Activated CD8-positive, alpha-beta memory T cell treated with anti-CD3 and anti-CD28 coated beads for 36 hours (primary cell): Measurements from ENCODE around the gene TNRC6C. TPM values are rescaled to one million over a fixed set of nuclear protein-coding genes. Genes with fewer than 3 reads are reported as not detected.

ENCODE experiments used
- CTCF ChIA-PET: fragments of 350-600 bp; sonication (Branson Sonifier 250); formaldehyde crosslinking; loops from one replicate; lab custom pipeline; 2021; ENCODE audit warnings: antibody characterized with exemption; lab: Charles Lee
- POLR2A ChIA-PET: fragments of 350-600 bp; sonication (Branson Sonifier 250); formaldehyde crosslinking; loops from one replicate; lab custom pipeline; 2021; ENCODE audit warnings: antibody characterized with exemption; lab: Charles Lee
- total RNA-seq, 2 experiments: library from RNA; stranded (reverse); gene quantifications; one replicate each; pipeline ENCODE4 v1.2.3, GENCODE V29; 2021

The TNRC6C gene, protein sequence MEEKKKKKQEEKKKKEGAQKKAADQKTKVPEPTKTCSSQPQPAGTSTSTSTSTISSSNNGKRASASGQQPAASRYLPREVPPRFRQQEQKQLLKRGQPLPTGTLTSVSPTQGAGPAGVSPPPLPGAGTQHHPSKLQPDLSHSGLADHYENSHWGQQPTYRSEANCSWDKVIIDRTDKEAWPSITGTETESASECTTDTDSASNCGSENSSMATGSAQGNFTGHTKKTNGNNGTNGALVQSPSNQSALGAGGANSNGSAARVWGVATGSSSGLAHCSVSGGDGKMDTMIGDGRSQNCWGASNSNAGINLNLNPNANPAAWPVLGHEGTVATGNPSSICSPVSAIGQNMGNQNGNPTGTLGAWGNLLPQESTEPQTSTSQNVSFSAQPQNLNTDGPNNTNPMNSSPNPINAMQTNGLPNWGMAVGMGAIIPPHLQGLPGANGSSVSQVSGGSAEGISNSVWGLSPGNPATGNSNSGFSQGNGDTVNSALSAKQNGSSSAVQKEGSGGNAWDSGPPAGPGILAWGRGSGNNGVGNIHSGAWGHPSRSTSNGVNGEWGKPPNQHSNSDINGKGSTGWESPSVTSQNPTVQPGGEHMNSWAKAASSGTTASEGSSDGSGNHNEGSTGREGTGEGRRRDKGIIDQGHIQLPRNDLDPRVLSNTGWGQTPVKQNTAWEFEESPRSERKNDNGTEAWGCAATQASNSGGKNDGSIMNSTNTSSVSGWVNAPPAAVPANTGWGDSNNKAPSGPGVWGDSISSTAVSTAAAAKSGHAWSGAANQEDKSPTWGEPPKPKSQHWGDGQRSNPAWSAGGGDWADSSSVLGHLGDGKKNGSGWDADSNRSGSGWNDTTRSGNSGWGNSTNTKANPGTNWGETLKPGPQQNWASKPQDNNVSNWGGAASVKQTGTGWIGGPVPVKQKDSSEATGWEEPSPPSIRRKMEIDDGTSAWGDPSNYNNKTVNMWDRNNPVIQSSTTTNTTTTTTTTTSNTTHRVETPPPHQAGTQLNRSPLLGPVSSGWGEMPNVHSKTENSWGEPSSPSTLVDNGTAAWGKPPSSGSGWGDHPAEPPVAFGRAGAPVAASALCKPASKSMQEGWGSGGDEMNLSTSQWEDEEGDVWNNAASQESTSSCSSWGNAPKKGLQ (N-terminal part only)
- 10 to 100 TPM; 17.9 to 21.0 TPM for total RNA-seq

DNA sequence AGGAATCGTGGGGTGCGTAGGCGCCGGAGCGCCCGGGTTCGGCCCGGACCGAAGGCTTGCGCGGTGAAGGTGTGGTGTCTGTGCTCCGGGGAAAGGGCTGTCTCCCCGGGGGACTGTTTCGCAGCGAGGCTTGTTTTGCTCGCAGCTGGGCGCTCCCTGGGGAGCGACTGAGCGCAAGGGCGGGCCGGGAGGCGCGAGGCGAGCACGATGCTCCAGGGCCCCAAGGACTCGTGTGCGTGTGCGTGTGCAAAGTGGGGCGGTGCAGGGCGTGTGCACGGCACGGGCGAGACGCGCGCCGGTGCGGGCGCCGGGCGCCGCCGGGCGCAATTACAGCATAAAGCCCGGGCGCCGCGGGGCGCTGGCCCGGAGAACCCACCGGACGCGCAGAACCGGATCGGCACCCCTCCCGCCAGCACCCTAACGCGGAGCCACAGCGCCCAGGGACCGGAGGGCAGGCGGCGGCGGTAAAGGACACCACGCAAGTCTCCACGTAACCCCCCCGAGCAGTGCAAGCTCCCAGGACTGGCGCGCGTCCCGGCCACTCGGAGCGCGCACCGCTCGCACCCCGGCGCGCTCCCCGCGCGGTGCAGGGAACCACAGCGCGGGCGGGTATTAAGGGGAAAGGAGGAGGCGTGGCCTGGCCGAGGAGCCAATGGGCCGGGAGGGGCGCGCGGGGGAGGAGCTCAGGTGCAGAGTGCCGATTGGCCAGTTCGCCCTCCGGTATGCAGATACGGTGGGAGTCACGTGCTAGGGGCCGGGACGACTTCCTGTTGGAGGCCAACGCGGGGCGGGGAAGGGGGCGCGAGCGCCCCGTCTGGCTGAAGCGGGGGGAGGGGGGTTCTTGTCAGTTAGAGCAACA lies at the start of gene TNRC6C:
TNRC6C (plus strand) TSS at position 847 of the 859 bp plus-strand sequence. CDS start 45,504 bp downstream, outside the sequence.
- POLR2A ChIA-PET: interaction anchor here (0.6 to 2.1 kb wide), 37 partner anchors 10 to 883 kb away, joined by 3 to 15 read pairs (median 4); no protein-coding TSS in a partner anchor
- CTCF ChIA-PET: interaction anchor here (0.6 to 2.2 kb wide), 7 partner anchors 8 to 816 kb away, joined by 3 to 6 read pairs (median 3); no protein-coding TSS in a partner anchor

DNA sequence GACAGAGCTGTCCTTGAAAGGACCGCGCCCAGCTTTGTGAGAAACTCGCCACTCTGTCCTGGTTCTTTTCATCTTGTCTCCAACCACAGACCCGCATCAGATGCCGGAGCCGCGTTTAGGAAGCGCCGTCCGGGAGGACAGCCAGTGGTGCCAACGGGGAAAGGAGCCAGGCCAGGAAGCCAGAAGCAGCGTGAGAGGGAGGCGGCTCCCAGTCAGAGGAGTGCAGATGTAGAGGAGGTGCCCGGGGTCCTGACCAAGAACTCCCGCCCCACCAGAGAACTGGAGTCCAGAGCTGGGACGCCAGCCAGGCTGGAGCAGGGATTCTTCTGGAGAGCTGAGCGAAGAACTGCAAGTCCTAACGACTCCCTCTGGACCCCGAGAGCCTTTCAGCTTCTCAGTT lies 49.3 kb upstream of the TNRC6C start:
- CTCF ChIA-PET: no interaction called here
- POLR2A ChIA-PET: no interaction called here

DNA sequence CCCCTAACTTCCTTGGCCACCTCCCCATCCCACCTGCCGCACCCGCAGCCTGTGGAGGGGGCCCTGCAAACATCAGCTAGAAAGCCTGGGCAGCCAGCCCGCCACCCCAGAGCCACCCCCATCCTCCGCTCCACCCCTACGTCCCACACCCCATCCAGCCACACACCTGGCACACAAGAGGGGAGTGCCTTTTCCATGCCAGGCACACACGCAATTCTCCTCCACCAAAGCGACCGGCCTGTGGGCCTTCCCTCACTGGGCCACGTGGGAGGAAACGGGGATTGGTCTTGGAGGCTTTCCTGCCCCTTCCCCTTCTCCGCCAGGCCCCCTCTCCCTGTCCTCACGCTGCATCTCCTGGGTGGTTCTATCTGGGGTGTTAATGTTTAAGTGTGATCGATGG lies 48.7 kb upstream of the TNRC6C start:
- ChIA-PET CTCF (no interaction called here), POLR2A (no interaction called here)

DNA sequence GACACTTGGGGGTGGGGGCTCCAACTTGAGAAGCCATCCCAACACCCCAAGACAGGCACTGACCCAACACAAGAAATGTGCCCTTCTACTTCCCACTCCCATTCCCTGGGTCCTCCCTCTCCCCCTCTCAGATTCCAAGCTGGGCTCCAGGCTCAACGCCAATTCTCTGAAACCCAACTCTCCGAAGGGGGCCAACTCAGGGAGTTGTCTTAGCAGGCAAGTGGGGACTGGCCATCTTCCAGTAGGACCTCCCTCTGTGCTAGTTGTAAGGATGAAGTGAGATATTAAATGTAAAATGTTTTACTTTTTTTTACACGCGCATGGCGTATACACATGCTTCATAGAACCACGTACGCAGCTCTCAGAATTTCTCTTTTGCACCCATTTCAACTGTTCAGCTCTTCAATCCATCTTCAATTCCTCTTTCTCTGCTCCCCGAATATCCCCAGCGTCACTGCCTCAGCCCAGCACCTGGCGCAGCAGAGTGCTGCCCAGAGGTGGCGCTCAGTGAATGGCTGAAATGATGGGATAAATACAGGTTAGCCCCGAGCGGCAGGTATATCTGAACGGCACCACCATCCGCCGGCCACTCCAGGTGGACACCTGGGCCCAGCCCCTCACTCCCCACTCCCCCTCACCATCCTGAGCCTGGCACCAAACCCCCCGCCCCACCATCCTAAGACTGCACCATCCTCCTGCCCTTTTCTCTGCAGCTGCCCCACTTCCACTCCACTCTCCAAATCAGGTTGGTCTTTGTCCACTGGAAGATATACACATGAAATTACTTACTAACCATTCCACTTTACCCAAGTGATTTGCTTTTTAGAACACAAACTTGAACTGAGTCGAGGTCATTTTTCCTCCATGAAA lies 43.9 kb upstream of the TNRC6C start:
- CTCF ChIA-PET: interaction anchor here (1.1 kb wide), 1 partner anchor 99 kb away, joined by 4 read pairs; no protein-coding TSS in a partner anchor

DNA sequence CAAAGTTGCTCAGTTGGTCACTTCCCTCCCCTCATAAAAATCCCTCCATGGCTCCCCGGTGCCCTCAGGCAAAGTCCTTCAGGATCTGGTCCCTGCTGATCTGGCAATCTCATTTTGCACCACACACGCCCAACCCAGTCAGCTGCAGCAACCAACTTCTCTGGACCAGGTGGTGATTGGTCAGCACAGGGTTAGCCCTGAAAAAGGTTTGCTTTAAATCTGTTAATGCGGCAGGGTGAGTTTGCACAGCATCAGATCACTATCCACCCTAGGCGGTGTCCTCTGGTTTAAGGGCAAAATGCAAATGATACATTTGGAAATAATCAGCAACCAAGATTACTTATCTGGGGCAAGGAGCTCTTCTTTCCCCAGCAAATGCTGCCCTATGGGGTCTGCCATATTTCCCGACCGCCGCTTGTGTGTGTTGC lies 42.9 kb upstream of the TNRC6C start:
- ChIA-PET POLR2A (no interaction called here), CTCF (interaction anchor here (1.0 to 1.3 kb wide), 2 partner anchors 17 to 98 kb away, joined by 3 read pairs; no protein-coding TSS in a partner anchor)

More for the DNA sequence above, 43.9 kb upstream of the TNRC6C start:
- POLR2A ChIA-PET: interaction anchor here (0.7 kb wide), 1 partner anchor 13 kb away, joined by 3 read pairs; no protein-coding TSS in a partner anchor

DNA sequence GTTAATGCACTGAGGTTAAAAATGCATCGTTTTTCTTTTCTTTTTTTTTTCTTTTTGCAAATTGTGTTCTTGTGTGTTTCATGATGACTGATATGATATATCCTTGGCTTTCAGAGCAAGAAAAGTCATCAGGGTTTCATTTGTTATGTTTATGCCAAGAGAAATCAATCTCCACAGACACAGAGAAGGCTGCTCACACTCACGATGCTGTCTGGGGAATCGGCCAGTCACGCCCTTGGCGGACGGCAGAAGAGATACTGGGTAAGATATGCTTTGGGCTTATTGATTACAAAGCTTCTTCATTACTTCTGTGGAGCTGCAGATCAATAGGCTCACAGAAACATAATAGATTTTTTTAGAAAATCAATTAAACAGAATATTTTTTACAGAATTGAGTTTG lies 42.2 kb upstream of the TNRC6C start:
- CTCF ChIA-PET: interaction anchor here (1.0 to 1.3 kb wide), 2 partner anchors 16 to 97 kb away, joined by 3 read pairs; no protein-coding TSS in a partner anchor
- POLR2A ChIA-PET: interaction anchor here (0.5 kb wide), 1 partner anchor 130 kb away, joined by 3 read pairs; no protein-coding TSS in a partner anchor

DNA sequence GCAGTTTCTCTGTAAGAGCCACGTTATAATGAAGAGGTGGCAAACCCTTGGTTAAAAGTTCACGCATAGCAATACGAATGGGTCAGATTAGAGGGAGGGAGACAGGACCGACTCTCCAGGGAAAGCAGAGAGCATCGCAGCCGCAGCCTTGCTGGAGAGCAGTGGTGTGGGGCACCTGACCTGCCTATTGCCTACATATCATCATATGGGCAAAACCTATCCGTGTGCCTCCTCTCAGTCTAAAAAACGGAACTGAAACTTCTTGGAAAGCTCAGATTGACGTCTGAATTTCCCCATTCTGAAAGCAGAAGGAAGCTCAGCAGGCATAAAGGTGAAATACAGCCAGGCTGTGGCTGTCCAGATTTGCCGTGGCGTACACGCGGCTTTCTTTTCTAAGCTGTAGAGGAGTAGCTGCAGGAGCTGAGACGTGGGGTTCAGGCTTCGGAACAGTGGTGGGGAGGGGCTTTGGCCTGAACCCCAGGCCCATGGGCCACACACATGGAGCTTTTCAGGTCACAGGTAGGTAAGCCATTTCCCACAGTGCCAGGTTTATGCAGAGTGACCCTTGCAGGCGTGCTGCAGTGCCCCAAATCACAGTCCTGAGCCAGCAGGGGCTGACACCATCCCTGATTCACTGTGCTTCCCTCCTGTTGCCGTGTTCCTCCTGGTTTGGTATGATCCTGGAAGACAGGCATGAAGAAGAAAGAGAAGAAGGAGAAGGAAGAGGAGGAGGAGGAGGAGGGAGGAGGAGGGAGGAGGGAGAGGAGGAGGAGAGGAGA lies 41.6 kb upstream of the TNRC6C start:
- ChIA-PET POLR2A (interaction anchor here (0.5 kb wide), 1 partner anchor 129 kb away, joined by 3 read pairs; no protein-coding TSS in a partner anchor), CTCF (interaction anchor here (1.3 kb wide), 1 partner anchor 15 kb away, joined by 3 read pairs; no protein-coding TSS in a partner anchor)

DNA sequence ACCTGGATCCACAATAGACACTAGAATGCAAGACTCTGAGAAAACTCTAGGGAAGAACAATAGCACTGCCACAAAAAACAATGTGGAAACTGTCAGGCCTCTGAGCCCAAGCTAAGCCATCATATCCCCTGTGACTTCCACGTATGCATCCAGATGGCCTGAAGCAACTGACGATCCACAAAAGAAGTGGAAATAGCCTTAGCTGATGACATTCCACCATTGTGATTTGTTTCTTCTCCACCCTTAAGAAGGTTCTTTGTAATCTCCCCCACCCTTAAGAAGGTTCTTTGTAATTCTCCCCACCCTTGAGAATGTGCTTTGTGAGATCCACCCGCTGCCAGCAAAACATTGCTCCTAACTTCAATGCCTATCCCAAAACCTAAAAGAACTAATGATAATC lies 39.2 kb upstream of the TNRC6C start:
- ChIA-PET CTCF (no interaction called here), POLR2A (no interaction called here)

DNA sequence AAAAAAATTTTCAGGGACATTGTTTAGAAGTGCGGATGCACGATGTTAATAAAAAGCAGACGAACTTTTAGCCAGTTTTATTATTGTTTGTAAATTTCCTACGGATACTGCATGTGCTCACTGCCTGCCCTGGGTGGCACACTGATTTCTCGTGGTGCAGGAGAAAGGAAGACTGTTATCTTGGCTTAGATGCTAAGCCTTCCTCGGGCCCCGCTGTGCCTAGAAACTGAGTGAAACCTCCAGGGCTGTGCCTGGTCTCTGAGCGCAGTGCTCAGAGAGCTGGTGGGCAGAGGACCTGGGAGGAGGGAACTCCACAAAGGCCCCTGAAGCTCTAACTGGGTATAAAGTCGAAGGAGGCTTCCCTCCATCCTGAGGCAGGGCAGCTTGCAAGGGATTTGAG lies 35.4 kb upstream of the TNRC6C start:
- POLR2A ChIA-PET: no interaction called here
- CTCF ChIA-PET: no interaction called here

DNA sequence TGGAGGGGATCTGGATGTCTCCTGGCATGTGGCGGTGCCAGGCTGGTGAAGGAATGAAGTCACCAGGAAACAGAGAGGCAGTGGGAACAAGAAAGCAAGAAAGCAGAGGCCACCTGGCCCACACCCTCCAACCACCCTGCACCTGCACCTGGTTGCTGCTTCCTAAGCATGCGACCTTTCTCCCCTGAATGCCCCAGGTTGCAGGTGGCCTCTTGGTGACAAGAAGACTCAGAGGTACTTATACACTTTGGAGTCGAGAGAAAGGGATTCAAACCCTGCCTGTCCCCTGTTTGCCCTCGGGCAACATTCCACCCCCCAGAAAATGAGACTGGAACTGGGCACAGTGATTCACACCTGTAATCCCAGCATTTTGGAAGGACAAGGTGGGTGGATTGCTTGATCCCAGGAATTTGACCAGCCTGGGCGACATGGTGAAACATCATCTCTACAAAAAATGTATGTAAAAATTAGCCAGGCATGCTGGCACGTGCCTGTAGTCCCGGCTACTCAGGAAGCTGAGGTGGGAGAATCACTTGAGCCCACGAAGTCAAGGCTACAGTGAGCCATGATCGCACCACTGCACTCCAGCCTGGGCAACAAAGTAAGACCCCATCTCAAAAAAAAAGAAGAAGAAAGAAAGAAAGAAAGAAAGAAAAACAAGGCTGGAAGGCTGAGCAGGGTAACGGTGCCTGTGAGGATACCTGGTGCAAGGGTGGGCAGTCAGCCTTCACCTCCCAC lies 34.6 kb upstream of the TNRC6C start:
- CTCF ChIA-PET: no interaction called here
- POLR2A ChIA-PET: no interaction called here

DNA sequence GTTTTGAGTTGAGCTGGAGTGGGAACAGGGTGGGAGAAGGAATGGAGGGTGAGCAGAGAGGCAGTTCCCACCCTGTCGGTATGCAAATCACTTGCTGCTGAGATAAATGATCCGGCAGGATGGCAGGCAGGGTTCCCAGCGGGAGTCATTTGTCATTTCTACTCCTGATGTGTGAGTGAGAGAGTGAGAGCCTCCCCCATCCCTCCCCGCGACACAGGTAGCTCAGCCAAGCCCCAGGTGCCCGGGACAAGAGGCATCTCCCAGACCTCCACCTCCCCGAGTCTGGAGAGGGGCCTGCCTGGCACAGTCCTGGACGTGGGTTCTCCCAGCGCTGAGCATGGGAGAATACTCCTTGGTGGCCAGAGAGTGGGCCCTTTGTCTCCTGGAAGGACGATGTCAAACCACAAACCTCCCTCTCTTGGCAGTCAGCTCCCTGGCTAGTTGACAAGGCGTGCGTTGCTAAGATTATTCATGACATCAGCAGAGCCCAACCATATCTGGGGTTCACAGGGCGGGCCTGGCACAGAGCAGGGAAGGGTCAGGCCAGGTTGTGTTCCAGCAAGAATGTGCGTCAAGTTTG lies 33.7 kb upstream of the TNRC6C start:
- ChIA-PET CTCF (no interaction called here), POLR2A (no interaction called here)

DNA sequence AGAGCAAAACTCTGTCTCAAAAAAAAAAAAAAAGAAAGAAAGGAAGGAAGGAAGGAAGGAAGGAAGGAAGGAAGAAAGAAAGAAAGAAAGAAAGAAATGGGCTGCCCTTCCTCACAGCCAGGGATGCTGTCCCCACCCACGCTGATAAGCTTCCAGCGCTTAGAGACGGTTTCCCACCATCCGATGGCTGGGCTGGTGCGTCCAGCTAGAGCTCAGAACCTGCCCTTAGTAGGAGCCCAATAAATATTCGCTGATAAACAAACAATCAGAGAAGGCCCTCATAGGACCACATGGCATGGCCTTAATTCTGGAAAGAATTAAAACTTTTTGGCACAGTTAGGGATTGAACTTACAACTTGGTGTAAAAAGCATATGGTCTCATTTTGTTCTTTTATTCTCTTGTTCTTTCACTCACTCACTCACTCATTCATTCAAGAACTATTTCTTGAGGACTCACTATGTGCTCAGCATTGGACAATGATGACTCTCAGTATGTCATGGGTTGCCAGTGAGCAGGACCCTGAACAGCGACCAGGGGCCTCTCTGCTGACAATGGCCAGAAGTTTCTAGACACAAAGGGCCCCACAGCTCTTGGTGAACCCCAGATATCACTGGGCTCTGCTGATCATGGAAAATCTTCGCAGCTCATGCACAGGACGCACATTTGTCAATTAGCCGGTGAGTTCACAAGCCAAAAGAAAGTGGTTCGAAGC lies 32.5 kb upstream of the TNRC6C start:
- ChIA-PET POLR2A (no interaction called here), CTCF (interaction anchor here (0.6 kb wide), 1 partner anchor 1406 kb away, joined by 3 read pairs; no protein-coding TSS in a partner anchor)

DNA sequence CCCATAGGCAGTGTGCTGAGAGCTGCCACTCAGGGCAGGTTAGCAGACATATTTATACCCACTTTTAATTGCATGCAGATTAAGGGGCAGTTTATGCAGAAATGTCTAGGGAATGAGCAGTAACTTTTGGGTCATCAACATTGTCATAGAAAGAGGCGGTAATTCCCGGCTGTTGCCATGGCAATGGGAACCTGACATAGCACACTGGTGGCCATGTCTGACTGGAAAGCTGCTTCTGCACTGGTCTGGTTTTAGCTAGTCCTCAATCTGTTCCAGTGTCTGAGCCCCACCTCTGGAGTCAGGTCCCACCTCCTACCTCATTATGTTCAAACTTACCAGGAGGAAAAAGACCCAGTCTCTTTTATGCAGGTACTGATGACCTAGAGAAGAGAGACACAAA lies 31.5 kb upstream of the TNRC6C start:
- POLR2A ChIA-PET: no interaction called here

DNA sequence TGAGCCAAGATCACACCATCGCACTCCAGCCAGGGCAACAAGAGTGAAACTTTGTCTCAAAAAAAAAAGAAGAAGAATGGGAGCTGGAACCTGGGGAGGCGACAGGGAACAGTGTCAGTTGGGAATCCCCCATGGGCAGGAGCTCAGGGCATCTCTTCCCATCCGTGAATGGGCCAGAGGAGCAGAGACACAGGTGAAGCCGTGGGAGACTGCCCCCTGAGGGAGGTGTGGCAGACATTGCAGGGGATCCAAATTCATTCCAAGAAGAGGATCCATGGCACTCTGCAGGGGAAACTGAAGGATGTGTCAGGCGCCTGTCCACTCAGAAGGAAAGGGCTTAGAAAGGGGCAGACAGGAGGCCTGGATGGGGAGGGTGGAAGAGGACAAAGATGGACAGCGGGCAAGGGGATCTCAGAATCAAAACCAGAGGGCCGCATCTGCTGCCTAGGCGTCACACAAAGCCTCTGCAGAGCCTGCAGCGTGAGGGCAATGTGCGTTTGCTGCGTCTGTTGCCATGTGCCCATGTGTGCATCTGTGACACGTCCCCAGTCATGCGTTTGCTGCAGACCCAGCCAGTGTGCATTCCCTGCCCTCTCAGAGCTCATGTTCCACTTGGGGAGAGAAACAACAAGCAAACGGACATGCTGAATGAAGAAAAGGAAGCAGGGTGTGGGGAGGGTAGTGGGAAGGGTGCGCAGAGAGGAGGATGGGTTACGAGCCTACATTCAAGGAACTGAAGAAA lies 30.6 kb upstream of the TNRC6C start:
- ChIA-PET CTCF (no interaction called here), POLR2A (interaction anchor here (0.6 kb wide), 3 partner anchors 14 to 405 kb away, joined by 3 to 4 read pairs (median 3); partner anchors contain the start of gene TNRC6C)

More for the DNA sequence above, 31.5 kb upstream of the TNRC6C start:
- CTCF ChIA-PET: no interaction called here
